Muscle of leg (tissue), 11 donors: ENCODE data around the gene HSD17B4. TPM values are rescaled to one million over a fixed set of nuclear protein-coding genes. Genes with fewer than 3 reads are reported as not detected.
"Not testable (repeated sequence)": the region's sequence is repeated elsewhere in the genome, so short reads cannot be mapped to it uniquely, and the experiment has no call there.

Experiments
- DNase-seq: peaks from one replicate; pipeline ENCODE4 v3.0.0; 2013
- H3K27ac ChIP-seq: one replicate; pipeline ENCODE4 v1.5.1; 2013; ENCODE audit warnings: mild to moderate bottlenecking, low read length, control low read depth
- H3K27me3 ChIP-seq: one replicate; pipeline ENCODE4 v1.6.1; 2013; ENCODE audit warnings: low read length; ENCODE audit not compliant: control insufficient read depth, insufficient read depth
- H3K36me3 ChIP-seq: one replicate; pipeline ENCODE4 v1.6.1; 2013; ENCODE audit warnings: low read length; ENCODE audit not compliant: control insufficient read depth, insufficient read depth
- H3K4me1 ChIP-seq: one replicate; pipeline ENCODE4 v1.6.1; 2013; ENCODE audit warnings: low read length; ENCODE audit not compliant: control insufficient read depth, insufficient read depth
- H3K4me3 ChIP-seq: one replicate; pipeline ENCODE4 v1.5.1; 2013; ENCODE audit warnings: low read length, control low read depth
- H3K9me3 ChIP-seq: replicated peaks from 2 replicates; pipeline ENCODE4 v1.6.1; 2013; ENCODE audit warnings: low read depth, low read length; ENCODE audit not compliant: control insufficient read depth
- WGBS: methylation state at CpG from one replicate; pipeline ENCODE4 v1.1.5; 2013; ENCODE audit warnings: missing lambda C conversion rate; ENCODE audit not compliant: insufficient coverage; 5-methylcytosine and 5-hydroxymethylcytosine counted together
- polyA plus RNA-seq, 8 donors: library from polyadenylated mRNA; unstranded; fragments of 120-200 nt; gene quantifications; one replicate each; pipeline versions ENCODE4 v1.2.1 to v1.2.3, GENCODE V29; 2013; ENCODE audit warnings: inconsistent platforms in 1 of 8, low replicate concordance in 1 of 8; ENCODE audit not compliant: insufficient read length in 8 of 8, insufficient read depth in 1 of 8
- total RNA-seq: library from RNA; stranded (reverse); fragments of 120-200 nt; gene quantifications from one replicate; pipeline ENCODE4 v1.2.4, GENCODE V29; 2013

The HSD17B4 gene
- total and polyA plus RNA-seq, 9 donors = 69.0 to 92.7 (median 84.8) TPM

- Histone ChIP-seq H3K36me3 (no peaks in the 10 kb centered on the region), H3K9me3 (no peaks in the 10 kb centered on the region), H3K4me3 (peak overlapping the region; percentile 63), H3K27me3 (no peaks in the 10 kb centered on the region), H3K27ac (peak overlapping the region; percentile 89), H3K4me1 (peaks cover 5% of the 10 kb centered on the region)
- peak; percentile 87 for DNase-seq
- 0% methylated on average over 4 of the region's 15 CpGs for WGBS
Observed at GRCh38 chr5:119411361-119412278, 40.7 kb upstream of the HSD17B4 start.

- H3K27ac ChIP-seq = no peak overlapping the region
- 0% methylated on average over 2 of the region's 9 CpGs for WGBS
- H3K27me3 ChIP-seq = no peaks in the 10 kb centered on the region
- no peaks in the 10 kb centered on the region for H3K36me3 ChIP-seq
- peak; percentile 27 for DNase-seq
- H3K9me3 ChIP-seq = no peaks in the 10 kb centered on the region
- peaks cover 5% of the 10 kb centered on the region for H3K4me1 ChIP-seq
- peak overlapping the region; percentile 63 for H3K4me3 ChIP-seq
Observed at GRCh38 chr5:119412279-119413227, 39.7 kb upstream of the HSD17B4 start.

GRCh38 chr5:119414124-119414734, 38.1 kb upstream of the HSD17B4 start:
- not testable (repeated sequence) for H3K9me3 ChIP-seq, H3K27me3 ChIP-seq, H3K4me1 ChIP-seq, H3K4me3 ChIP-seq, H3K36me3 ChIP-seq, H3K27ac ChIP-seq
- 78% methylated on average over 5 of the region's 13 CpGs for WGBS
- DNase-seq = peak; percentile 43

GRCh38 chr5:119417891-119418605, 34.2 kb upstream of the HSD17B4 start:
- no peak overlapping the region for H3K4me3 ChIP-seq
- peak; percentile 30 for DNase-seq
- H3K27me3 ChIP-seq = no peaks in the 10 kb centered on the region
- H3K27ac ChIP-seq = no peak overlapping the region
- no peaks in the 10 kb centered on the region for H3K9me3 ChIP-seq
- WGBS = 70% methylated on average over 2 of the region's 5 CpGs
- H3K36me3 ChIP-seq = no peaks in the 10 kb centered on the region
- peaks cover 4% of the 10 kb centered on the region for H3K4me1 ChIP-seq

GRCh38 chr5:119418606-119419100, 33.6 kb upstream of the HSD17B4 start:
- DNase-seq = no peak
- WGBS = no CpG with 5 or more reads among the region's 2 CpGs
- Histone ChIP-seq H3K4me1 (peaks cover 10% of the 10 kb centered on the region), H3K27me3 (no peaks in the 10 kb centered on the region), H3K4me3 (no peak overlapping the region), H3K36me3 (no peaks in the 10 kb centered on the region), H3K9me3 (no peaks in the 10 kb centered on the region), H3K27ac (no peak overlapping the region)

- H3K27ac ChIP-seq = no peak overlapping the region
- no peak for DNase-seq
- no peaks in the 10 kb centered on the region for H3K27me3 ChIP-seq
- no peaks in the 10 kb centered on the region for H3K9me3 ChIP-seq
- H3K4me3 ChIP-seq = no peak overlapping the region
- no peaks in the 10 kb centered on the region for H3K36me3 ChIP-seq
- WGBS = no CpG with 5 or more reads among the region's 3 CpGs
- H3K4me1 ChIP-seq = peaks cover 13% of the 10 kb centered on the region
Observed at GRCh38 chr5:119420169-119420568, 32.1 kb upstream of the HSD17B4 start.

- DNase-seq = no peak
- H3K9me3 ChIP-seq = no peaks in the 10 kb centered on the region
- H3K4me1 ChIP-seq = peaks cover 13% of the 10 kb centered on the region
- H3K27ac ChIP-seq = no peak overlapping the region
- no peaks in the 10 kb centered on the region for H3K36me3 ChIP-seq
- no peaks in the 10 kb centered on the region for H3K27me3 ChIP-seq
- no CpG with 5 or more reads among the region's 3 CpGs for WGBS
- H3K4me3 ChIP-seq = no peak overlapping the region
Observed at GRCh38 chr5:119426057-119426456, 26.2 kb upstream of the HSD17B4 start.

GRCh38 chr5:119427060-119427459, 25.2 kb upstream of the HSD17B4 start:
- no peaks in the 10 kb centered on the region for H3K9me3 ChIP-seq
- H3K27me3 ChIP-seq = no peaks in the 10 kb centered on the region
- H3K27ac ChIP-seq = no peak overlapping the region
- H3K4me1 ChIP-seq = peaks cover 13% of the 10 kb centered on the region
- WGBS = no CpG with 5 or more reads among the region's 2 CpGs
- no peak overlapping the region for H3K4me3 ChIP-seq
- no peaks in the 10 kb centered on the region for H3K36me3 ChIP-seq
- peak; percentile 43 for DNase-seq

- H3K36me3 ChIP-seq, H3K9me3 ChIP-seq, H3K4me3 ChIP-seq, DNase-seq, H3K27me3 ChIP-seq: not testable (repeated sequence)
- WGBS = no CpG with 5 or more reads among the region's 4 CpGs
- peak overlapping the region; percentile 7 for H3K27ac ChIP-seq
- peaks cover 11% of the 10 kb centered on the region for H3K4me1 ChIP-seq
Observed at GRCh38 chr5:119427596-119427995, 24.7 kb upstream of the HSD17B4 start.
